Germinal center (tissue), 1 donor: ENCODE measurements around the gene COBL.

Experiments
- DNase-seq: peaks from one replicate; pipeline ENCODE4 v3.0.0; 2012; ENCODE audit warnings: mixed read lengths, low spot score

COBL gene

DNA sequence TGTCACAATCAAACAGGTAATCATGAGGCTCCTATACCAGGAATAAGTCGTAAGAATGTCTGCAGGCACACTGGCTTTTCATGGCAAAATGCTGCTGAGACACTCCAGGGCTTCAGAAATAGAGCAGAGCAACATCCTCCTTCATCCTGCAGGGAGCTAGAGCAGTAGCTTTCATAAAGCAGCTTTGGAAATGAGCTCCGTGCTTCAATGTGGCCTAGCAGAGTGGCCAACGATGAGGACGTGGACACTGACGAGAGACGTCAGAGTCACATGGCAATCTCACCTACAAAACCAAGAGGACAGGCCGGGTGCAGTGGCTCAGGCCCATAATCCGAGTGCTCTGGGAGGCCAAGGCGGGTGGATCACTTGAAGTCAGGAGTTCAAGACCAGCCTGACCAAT, 9.8 kb downstream of the COBL start:
- DNase-seq, result no peak

DNA sequence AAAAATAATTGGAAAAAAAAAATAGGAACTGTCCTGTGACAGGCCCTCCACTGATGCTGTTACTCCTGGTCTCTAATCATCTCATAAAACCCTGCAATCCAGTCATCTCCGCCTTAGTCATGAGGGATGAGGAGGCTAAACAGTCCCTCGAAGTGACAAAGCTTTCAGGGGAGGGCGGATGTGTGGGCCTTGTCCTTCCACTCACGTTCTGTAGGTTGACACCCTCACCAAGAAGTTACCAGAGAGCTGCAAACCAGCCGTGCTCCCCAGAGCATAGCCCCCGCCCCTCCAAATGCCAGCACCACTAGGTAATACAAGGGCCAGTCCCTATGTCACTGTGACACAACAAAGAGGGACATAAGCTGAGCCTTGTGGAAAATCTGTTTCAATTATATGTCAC, 11.9 kb downstream of the COBL start:
- DNase-seq, result no peak

DNA sequence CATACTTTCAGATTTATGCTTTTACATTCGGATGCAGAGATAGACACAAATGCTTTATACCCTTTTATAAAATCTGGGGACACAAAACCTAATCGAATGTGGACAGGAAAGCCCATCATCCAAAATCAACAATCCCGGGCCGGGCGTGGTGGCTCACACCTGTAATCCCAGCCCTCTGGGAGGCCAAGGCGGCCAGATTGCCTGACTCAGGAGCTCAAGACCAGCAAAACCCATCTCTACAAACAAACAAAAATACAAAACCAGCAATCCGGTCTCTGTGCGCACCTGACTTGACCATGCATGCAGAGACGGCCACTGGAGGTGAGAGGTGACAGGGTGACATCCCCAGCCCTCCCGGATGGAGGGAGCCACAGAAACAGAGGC, 13.5 kb downstream of the COBL start:
- DNase-seq, result no peak

- DNase-seq, result no peak
These were observed 14.8 kb downstream of the COBL start for GRCh38 chr7:51301806-51302205.

DNA sequence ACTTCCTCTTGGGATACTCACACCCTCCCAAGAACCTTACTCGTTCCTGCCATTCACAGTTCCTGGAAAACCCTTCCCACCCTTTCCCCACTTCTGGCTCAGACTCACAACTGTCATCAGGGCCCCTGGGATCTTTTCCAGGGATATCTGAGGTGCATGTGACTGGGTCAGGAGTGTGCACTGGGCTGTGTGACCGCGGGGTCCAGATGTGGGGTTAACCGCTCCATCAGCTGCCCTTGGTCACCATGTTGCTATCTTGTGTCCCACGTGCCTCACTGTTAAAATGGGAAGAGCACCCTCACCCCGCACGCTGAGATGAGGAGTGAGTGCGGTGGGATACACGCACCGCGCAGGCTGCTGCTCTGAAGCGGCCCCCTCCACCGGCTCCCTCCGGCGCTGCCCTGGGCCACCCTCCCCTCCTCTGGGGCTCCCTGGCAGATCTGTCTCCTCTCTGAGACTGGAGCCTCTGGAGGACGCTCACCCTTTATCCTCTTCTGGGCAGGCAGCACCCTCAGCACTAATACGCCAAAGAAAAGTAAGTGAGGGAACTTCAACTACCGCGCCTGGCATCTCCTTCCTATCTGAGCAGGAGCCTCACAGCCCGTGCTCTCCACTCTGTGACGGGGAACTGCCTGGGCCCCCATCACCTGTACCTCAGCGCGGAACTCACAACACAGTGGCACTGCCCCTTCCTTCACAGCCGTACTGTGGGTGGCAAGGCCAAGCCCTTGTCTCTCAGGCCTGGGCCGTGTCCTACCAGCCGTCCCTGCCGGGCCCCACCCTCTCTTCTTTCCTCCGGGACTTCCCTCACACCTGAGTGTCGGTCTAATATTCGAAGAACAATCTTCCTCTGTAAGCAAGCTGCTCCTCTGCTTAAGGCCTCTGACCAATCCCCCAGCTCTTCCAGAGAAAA, 15.6 kb downstream of the COBL start:
- no peak for DNase-seq

GRCh38 chr7:51299391-51300133, 17.0 kb downstream of the COBL start:
- DNase-seq, result no peak

DNA sequence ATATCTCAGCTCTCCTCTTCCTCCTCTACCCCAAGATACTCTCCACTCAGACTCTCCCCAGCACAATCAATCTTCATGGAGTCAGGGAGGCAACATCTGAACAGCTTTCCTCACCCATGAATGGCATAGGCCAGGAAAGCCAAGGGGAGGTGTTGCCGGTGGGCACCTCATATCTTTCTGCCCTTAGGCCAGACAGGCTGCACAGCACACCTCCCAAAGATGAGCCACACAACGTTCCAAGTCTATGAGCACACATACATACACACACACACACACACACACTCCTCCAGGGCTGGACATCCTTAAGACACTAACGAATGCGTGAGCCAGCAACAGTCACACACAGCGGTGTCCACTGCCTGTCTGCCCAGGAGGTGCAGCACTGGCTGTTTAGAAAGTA, 17.7 kb downstream of the COBL start:
- DNase-seq, result no peak

DNA sequence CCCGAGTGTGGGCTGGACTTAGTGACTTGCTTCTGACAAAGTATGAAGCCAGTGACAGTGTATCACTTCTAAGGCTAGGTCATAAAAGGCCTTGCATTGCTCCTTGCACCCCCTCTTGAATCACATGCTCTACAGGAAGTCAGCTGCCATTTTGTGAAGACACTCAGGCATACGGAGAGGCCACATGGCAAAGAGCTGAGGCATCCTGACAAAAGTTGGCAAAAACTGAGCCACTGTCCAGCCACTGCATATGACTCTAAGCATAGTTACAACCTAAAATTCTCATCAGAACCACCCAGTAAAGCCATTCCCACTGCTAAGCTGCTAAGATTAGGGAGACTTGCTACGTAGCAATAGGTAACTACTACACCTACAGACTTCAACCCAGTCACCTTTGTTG, 18.6 kb downstream of the COBL start:
- DNase-seq, result no peak

- no peak for DNase-seq
These were observed 21.0 kb downstream of the COBL start for GRCh38 chr7:51295440-51296245.

- DNase-seq, result no peak
These were observed 24.0 kb downstream of the COBL start for GRCh38 chr7:51292596-51292995.

DNA sequence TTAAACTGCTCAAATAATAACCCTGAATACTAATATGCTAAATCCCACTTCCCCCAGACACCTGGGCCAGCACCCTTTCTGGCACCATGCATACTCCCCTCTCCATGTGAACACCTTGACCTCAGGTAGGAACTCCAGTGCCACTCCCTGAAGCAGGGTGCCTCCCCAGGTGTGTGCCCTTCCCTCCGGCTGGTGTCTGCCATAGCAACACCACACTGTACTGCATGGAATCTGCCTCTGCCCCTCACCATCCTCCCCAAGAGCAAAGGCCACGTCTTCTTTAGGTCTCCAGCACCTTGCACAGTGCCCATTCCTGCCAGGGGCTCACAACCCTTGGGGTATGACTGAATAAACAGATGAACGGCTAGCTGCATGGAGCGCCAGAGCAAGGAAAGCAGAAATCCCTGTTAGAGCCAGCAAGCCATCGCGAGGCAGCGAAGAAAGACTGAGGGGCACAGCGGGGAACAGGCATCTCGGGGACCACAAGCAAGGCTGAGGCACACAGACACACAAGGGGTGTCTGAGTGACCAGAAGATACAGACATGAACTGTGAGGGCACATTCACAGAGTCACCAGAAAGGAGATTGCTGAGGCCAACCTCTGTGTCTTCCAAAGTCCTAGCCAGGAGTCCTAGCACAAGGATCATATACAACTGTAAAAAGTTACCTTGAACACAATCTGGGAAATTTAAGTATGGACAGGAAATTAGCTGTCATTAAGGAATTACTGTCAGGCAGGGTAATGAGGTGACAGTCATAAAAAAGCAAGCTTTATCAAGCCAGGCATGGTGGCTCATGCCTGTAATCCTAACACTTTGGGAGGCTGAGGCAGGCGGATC, 25.7 kb downstream of the COBL start:
- DNase-seq, result no peak

DNA sequence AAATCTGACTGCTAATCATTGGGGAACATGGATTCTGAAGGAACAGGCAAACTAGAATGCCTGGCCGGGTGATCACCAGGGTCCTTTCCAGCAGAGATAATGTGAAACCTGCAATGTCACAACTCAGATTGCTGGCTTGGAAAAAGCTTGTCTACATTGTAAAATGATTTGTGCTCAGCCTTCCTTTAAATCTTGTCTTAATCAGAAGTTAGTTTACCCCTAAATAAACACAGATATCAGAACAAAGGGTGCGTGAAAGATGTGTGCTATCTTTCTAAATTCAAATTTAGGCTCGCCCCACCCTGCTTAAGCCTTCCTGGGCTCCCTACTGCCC, 26.3 kb downstream of the COBL start:
- DNase-seq, result no peak

- DNase-seq, result no peak
These were observed 26.8 kb downstream of the COBL start for GRCh38 chr7:51289623-51290303.

- no peak for DNase-seq
These were observed 27.6 kb downstream of the COBL start for GRCh38 chr7:51288896-51289622.

DNA sequence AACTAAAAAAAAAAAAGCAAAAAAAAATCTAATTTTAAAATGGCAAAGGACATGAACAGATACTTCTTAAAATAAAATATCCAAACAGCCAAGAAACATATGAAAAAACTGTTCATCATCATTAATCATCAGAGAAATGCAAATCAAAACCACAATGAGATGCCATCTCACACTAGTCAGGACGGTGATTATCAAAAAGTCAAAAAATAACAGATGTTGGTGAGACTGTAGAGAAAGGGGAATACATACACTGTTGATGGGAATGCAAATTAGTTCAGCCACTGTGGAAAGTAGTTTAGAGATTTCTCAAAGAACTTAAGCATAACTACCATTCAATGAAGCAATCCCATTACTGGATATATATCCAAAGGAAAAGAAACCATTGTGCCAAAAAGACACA, 30.2 kb downstream of the COBL start:
- no peak for DNase-seq

GRCh38 chr7:51280156-51280555, 36.5 kb downstream of the COBL start:
- DNase-seq, result no peak

GRCh38 chr7:51279391-51280023, 37.1 kb downstream of the COBL start:
- DNase-seq, result no peak

GRCh38 chr7:51278797-51279196, 37.8 kb downstream of the COBL start:
- DNase-seq, result no peak

- DNase-seq, result no peak
These were observed 39.6 kb downstream of the COBL start for GRCh38 chr7:51276967-51277366.

DNA sequence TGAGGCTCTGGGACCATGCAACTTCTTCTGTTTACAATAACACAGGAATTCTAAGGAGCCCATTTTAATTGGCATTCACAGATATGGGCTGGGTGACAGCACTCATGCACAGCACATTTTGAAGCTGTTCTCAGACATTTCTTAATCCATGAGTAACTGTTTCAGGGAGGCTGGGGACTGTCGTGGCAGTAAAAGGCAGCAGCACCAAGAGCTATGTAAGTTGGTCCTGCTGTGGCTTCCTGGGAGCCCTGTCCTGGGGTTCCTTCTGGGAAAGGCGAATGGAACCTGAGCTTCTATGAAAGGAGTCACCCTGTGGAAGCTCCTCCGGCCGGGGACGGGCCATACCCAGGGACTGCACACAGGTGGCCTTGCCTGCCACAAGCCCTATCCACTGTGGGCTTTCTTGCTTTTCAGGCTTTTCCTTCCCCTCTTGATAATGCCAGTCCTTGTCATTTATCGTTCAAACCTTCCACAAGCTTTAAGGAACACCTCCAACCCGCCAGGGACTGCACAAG, 40.5 kb downstream of the COBL start:
- no peak for DNase-seq
